GM12891 (cell line): ENCODE data around the gene FBL.
A peak's percentile ranks its signal among the peaks of the same experiment; 100 is the strongest.

ENCODE experiments used
- DNase-seq: peaks from one replicate; pipeline ENCODE4 v3.0.0; 2011; ENCODE audit warnings: low spot score; ENCODE audit not compliant: insufficient read length
- FAIRE-seq: peaks from 2 replicates; lab custom pipeline; 2011; peaks lifted over from hg19 to GRCh38; lab: Jason Lieb, UNC
- PAX5 ChIP-seq: IDR thresholded peaks from 2 replicates; pipeline ENCODE4 v1.6.1; 2011; ENCODE audit warnings: low read length, moderate library complexity, mild to moderate bottlenecking; ENCODE audit not compliant: insufficient read depth, severe bottlenecking
- POLR2A ChIP-seq: IDR thresholded peaks from 2 replicates; pipeline ENCODE4 v1.6.1; 2011; ENCODE audit warnings: low read depth, low read length, control low read depth
- POLR2AphosphoS5 ChIP-seq: IDR thresholded peaks from 2 replicates; pipeline ENCODE4 v1.6.1; 2011; ENCODE audit warnings: low read depth, low read length, control low read depth
- POU2F2 ChIP-seq: IDR thresholded peaks from 2 replicates; pipeline ENCODE4 v1.6.1; 2011; ENCODE audit warnings: low read depth, mild to moderate bottlenecking, control low read depth, low read length, moderate library complexity
- SPI1 ChIP-seq: IDR thresholded peaks from 2 replicates; pipeline ENCODE4 v1.6.1; 2011; ENCODE audit warnings: low read depth, low read length, control low read depth
- TAF1 ChIP-seq: IDR thresholded peaks from 2 replicates; pipeline ENCODE4 v1.6.1; 2011; ENCODE audit warnings: low read depth, low read length, control low read depth

Gene FBL

DNA sequence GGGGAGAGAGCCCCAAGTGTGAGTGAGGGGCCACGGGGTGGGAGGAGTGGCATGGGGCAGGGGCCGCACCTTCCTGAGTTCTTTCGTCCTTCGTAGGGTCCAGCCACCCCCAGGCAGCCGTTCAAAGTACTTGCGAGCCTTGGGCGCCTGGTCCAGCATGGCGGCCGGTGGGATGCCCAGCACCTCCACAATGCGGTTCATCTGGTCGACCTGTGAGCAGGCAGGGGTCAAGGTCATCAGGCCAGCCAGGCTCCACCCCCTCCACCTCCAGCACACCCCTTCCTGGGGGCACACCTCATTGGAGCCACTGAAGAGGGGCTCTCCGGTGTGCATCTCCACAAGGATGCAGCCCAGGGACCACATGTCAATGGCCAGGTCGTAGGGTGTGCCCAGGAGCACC is 19.0 kb downstream of the FBL start:
- FAIRE-seq: no peak
- no peak for DNase-seq
- TF ChIP-seq POLR2AphosphoS5 (no peak), PAX5 (no peak), POLR2A (no peak)

DNA sequence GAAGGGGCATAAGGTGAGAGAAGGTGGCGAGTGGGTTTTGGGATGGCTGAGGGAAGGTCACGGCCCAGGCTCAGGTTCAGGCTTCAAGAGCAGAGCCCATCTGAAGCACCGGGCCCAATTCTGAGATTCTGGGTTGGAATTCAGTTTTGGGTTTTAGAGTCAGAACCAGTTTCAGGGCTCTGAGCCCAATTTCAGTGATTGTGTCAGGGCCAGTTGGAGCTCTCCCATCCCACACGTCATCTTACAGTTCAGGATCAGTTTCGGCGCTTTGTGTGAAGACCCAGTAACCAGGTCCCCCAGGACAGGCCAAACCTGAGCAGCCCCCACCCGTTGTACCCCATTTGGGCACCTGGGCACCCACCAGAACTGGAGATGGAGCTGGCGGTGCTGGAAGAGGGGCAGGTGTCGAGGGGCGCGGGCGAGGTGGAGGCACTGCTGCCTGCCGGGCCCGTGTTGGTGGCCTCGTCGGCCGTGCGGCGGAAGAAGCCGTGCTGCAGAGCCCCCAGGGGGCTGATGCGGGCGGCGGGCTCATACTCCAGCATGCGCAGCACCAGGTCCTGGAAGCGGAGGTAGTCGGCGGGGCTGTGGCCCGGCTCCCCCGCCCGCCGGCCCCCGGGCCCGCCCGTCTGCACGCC is 19.8 kb downstream of the FBL start:
- FAIRE-seq: no peak
- TF ChIP-seq PAX5: no peak
- TF ChIP-seq POLR2A: no peak
- TF ChIP-seq SPI1: no peak
- no peak for TF ChIP-seq TAF1
- TF ChIP-seq POLR2AphosphoS5: no peak
- no peak for TF ChIP-seq POU2F2

DNA sequence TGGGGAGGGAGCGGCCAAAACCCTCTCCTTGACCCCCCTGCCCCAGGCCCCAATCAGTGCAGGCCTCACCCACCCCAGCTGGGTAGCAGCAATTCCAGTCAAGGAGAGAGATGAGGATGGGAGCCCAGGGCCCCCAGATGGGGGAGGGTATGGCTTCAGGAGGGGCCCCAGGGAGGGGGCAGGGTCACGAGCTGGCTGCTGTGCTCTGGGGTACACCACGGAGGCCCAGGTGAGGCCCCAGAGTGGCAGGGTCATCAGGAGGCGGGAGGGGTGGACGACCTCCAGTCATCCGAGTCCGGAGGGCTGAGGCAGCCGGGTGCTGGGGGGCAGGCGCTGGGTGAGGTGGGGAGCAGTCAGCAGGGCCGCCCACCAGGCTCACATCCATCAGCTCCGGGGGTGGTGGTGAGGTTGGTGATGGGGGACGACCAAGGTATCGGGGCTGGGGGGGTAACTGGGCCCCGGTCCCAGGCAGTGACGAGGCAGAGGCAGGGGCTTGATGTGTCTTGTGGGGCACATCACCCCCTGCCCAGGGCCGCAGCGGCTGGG is 20.6 kb downstream of the FBL start:
- TF ChIP-seq POLR2A (no peak), POLR2AphosphoS5 (no peak), PAX5 (no peak), POU2F2 (no peak), TAF1 (no peak), SPI1 (no peak)
- DNase-seq: no peak
- FAIRE-seq: no peak

More for the DNA sequence above, 19.8 kb downstream of the FBL start:
- no peak for DNase-seq

DNA sequence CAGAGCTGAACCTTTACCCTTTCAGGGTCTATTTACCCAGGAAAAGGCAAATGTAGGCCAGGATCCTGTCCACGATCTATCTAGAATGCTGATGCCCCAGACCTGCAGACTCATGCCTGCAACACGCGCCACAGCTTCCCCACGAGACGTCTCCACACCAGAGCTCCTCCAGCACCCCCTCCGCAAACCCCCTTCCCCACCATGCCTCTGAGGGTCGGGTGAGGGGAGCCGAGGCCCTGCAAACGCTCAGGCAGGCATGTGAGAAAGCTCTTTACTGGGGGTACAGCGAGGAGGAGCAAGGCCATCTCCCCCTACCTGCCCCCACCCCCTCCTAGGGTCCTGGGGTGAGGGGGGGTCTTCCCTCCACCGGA is 21.1 kb downstream of the FBL start:
- TF ChIP-seq POLR2A: no peak
- no peak for TF ChIP-seq SPI1
- no peak for TF ChIP-seq POU2F2
- TF ChIP-seq POLR2AphosphoS5: no peak
- FAIRE-seq: no peak
- no peak for DNase-seq

DNA sequence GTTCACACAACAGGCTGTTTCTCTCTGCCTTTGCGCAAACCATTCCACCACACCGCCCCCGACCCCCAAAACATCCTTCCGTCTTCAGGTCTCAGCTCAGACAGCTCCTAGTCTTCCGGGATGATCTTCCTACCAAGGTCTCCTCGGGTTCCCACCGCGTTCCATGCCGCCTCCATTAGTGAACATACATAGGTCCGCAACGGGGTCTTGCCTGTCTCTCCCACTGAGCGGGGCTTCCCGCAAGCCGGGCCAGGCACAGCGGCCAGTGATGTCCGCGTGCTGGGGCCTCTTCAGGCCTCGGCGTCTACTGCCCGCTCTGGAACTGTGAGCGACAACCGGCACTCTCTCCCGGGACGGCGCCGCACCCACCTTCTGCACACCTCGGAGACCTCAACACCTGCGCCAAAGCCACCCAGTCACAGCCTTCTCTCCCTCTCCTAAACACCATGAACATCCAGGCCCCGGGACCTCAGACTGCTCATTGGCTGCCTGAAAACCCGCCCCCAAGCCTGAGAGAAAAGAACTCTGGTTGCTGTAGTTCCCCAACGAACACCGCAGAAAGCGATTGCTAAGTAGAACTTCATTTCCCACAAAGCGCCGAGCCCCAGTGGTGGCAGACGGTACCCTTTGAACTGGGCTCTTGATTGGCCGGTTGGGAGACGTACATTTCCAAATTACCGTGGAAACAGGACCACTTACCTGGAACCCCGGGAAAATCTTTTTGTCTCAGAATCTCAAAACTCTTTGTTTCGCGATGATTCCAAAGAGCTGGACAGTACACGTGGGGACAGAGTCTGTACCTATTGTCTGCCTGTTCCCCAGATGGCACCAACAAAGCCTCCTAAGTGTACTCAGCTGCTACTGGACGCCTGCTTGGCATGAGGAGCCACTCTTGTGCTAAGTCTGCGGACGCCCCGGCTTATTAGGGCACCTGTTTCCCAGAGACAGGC is 21.8 kb downstream of the FBL start:
- TF ChIP-seq POU2F2 (no peak), TAF1 (no peak), POLR2AphosphoS5 (0 out of 2 replicates have a peak, but pooled peaks have one; percentile 48)
- peak; percentile 93 for FAIRE-seq
- DNase-seq: peak; percentile 90

DNA sequence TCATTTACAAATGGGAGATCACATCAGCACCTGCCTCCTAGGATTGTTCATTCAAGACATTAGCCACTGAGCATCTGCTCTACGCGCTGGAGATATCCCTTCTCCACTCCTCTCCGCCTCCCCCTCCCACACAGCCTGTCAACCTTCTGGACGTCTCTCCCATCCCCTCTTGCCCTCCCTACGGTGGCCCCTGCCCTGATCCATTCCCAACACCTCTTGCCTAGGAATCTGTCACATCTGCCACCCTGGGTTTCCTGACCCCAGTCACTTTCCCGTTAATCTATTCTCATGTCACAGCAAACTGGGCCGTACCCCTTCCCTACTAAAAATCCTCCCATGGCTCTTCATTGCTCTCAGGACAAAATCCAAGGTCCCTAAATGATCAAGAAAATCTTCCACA is 22.5 kb downstream of the FBL start:
- DNase-seq (no peak), FAIRE-seq (peak; percentile 45)
- TF ChIP-seq POLR2AphosphoS5 (no peak), POU2F2 (no peak), SPI1 (no peak), PAX5 (no peak), POLR2A (no peak; the same call in 1 of the 2 replicates), TAF1 (no peak)

DNA sequence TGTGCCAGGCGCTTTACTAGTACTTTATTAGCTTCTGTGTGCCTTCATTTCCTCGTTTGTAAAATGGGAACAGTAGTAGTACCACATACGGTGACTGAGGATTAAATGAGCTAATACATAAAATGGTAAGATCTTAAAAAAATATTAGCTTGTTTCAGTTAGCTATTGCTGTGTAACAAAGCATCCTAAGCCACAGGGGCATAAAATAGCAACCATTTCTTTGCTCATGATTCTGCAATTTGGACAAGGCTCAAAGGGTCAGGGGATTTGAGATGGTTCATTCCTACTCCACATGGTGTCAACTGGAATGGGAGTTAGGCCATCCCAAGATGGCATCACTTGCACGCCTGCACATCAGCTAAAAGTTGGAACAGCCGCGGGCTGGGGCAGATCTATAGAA is 25.5 kb downstream of the FBL start:
- DNase-seq: no peak
- FAIRE-seq: no peak
- TF ChIP-seq POLR2A (no peak), TAF1 (no peak), SPI1 (no peak), POLR2AphosphoS5 (no peak), PAX5 (no peak)

DNA sequence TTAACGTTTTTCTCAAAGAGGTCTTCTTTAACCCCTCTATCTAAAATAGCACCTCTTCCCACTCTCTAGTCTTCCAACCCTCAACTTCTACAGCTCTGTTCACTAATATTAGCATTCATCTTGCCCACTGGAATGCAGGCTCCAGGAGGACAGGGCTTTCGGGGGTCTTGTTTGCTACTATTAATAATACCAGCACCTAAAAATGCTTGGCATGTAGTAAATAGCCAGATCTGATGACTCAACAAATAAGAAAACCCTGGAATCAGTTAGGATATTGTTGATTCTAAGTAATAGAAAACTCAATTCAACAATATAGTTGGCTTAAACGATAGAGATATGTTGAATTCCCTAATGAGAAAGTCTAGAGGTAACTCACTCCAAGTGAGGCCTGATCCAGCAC is 26.4 kb downstream of the FBL start:
- TF ChIP-seq POLR2AphosphoS5: no peak
- TF ChIP-seq SPI1: no peak
- no peak for TF ChIP-seq TAF1
- no peak for TF ChIP-seq POU2F2
- no peak for TF ChIP-seq PAX5
- TF ChIP-seq POLR2A: no peak
- DNase-seq (no peak), FAIRE-seq (no peak)

DNA sequence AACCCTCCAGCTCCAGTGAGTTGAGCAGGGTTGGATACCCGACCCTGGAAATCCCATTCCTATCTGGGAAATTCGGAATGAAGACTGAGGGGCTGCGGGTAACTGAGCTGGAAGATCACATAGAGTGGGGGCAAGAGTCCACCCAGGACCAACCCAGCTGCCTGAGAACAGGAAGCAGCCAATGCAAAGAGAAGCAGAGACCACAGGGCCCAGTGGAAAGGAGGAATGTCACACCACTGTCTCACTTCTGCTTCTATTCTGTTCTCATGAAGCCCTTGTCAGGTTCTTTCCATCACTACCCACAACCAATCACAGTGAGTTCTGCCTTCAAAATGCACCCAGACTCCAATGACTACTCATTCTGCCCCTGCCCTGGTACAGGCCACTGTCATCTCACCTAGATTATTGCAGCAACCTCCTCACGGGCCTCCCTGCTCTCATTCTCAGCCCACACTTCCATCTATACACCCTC is 27.5 kb downstream of the FBL start:
- DNase-seq: peak; percentile 46
- peak; percentile 82 for FAIRE-seq
- peak; percentile 93 for TF ChIP-seq SPI1
- no peak for TF ChIP-seq POU2F2
